ENCODE measurements around the gene EYA3.

EYA3 gene

GRCh38 chr1:28113242-28113572 is 24.8 kb upstream of the EYA3 start:
- DNase-seq (ENCODE audit: low read depth in 2 of 2) = no peak

- DNase-seq (ENCODE audit: low read depth in 2 of 2) = no peak
Measured at GRCh38 chr1:28112388-28113241, 24.2 kb upstream of the EYA3 start.

GRCh38 chr1:28111157-28111556 is 22.7 kb upstream of the EYA3 start:
- no peak for DNase-seq (ENCODE audit: low read depth in 2 of 2)

- no peak for DNase-seq (ENCODE audit: low read depth in 2 of 2)
Measured at GRCh38 chr1:28110555-28110954, 22.1 kb upstream of the EYA3 start.

GRCh38 chr1:28109639-28110038 is 21.2 kb upstream of the EYA3 start:
- DNase-seq (ENCODE audit: low read depth in 2 of 2) = no peak

GRCh38 chr1:28108001-28108400 is 19.6 kb upstream of the EYA3 start:
- DNase-seq (ENCODE audit: low read depth in 2 of 2) = no peak

GRCh38 chr1:28104866-28105467 is 16.6 kb upstream of the EYA3 start:
- no peak for DNase-seq (ENCODE audit: low read depth in 2 of 2)

GRCh38 chr1:28102189-28102588 is 13.8 kb upstream of the EYA3 start:
- DNase-seq (ENCODE audit: low read depth in 2 of 2) = no peak

- no peak for DNase-seq (ENCODE audit: low read depth in 2 of 2)
Measured at GRCh38 chr1:28099050-28099769, 10.8 kb upstream of the EYA3 start.

GRCh38 chr1:28097100-28097472 is 8.7 kb upstream of the EYA3 start:
- no peak for DNase-seq (ENCODE audit: low read depth in 2 of 2)

GRCh38 chr1:28096210-28097099 is 8.0 kb upstream of the EYA3 start:
- no peak for DNase-seq (ENCODE audit: low read depth in 2 of 2)

GRCh38 chr1:28091043-28091781 is 2.8 kb upstream of the EYA3 start:
- peak; percentile 74 to 75 for DNase-seq (ENCODE audit: low read depth in 2 of 2)

GRCh38 chr1:28087614-28088167 is 719 bp downstream of the EYA3 start:
- peak in 1 of 2 donors; percentile 18 for DNase-seq (ENCODE audit: low read depth in 2 of 2)

- DNase-seq (ENCODE audit: low read depth in 2 of 2) = no peak
Measured at GRCh38 chr1:28086651-28087050, 1.8 kb downstream of the EYA3 start.

GRCh38 chr1:28085129-28085528 is 3.3 kb downstream of the EYA3 start:
- DNase-seq (ENCODE audit: low read depth in 2 of 2) = no peak

- no peak for DNase-seq (ENCODE audit: low read depth in 2 of 2)
Measured at GRCh38 chr1:28083876-28084275, 4.5 kb downstream of the EYA3 start.

GRCh38 chr1:28078680-28079626 is 9.5 kb downstream of the EYA3 start:
- DNase-seq (ENCODE audit: low read depth in 2 of 2) = no peak

GRCh38 chr1:28078262-28078661 is 10.1 kb downstream of the EYA3 start:
- no peak for DNase-seq (ENCODE audit: low read depth in 2 of 2)

- DNase-seq (ENCODE audit: low read depth in 2 of 2) = no peak
Measured at GRCh38 chr1:28074892-28075511, 13.4 kb downstream of the EYA3 start.
